GM23248 (cell line): ENCODE results near the gene BCL2L11. TPM values are rescaled to one million over a fixed set of nuclear protein-coding genes. Genes with fewer than 3 reads are reported as not detected.
A peak's percentile ranks its signal among the peaks of the same experiment; 100 is the strongest.

Experiments used
- DNase-seq: peaks from one replicate; pipeline ENCODE4 v3.0.0-alpha.2; 2015
- H2AFZ ChIP-seq: fragments of 200-600 bp; sonication (generic); 2 replicates; pipeline ENCODE4 v1.6.1; 2016; ENCODE audit warnings: antibody characterized with exemption
- H3F3A ChIP-seq: fragments of 200-600 bp; sonication (generic); 2 replicates; pipeline ENCODE4 v1.6.1; 2016; ENCODE audit warnings: mild to moderate bottlenecking, antibody characterized with exemption, mixed run types; ENCODE audit not compliant: insufficient read depth
- H3K27ac ChIP-seq: fragments of 200-600 bp; sonication (generic); 2 replicates; pipeline ENCODE4 v1.5.1; 2016; ENCODE audit warnings: mild to moderate bottlenecking
- H3K27me3 ChIP-seq: fragments of 200-600 bp; sonication (generic); replicated peaks from 2 replicates; pipeline ENCODE4 v1.6.1; 2016; ENCODE audit warnings: mild to moderate bottlenecking; ENCODE audit not compliant: insufficient read depth
- H3K36me3 ChIP-seq: fragments of 200-600 bp; sonication (generic); 2 replicates; pipeline ENCODE4 v1.6.1; 2016; ENCODE audit warnings: low read depth, mild to moderate bottlenecking
- H3K4me1 ChIP-seq: fragments of 200-600 bp; sonication (generic); 2 replicates; pipeline ENCODE4 v1.6.1; 2016; ENCODE audit warnings: mild to moderate bottlenecking; ENCODE audit not compliant: insufficient read depth
- H3K4me2 ChIP-seq: fragments of 200-600 bp; sonication (generic); one replicate; pipeline ENCODE4 v1.6.1; 2016; ENCODE audit warnings: mild to moderate bottlenecking; ENCODE audit not compliant: unreplicated experiment
- H3K4me3 ChIP-seq: fragments of 200-600 bp; sonication (generic); 2 replicates; pipeline ENCODE4 v1.5.1; 2016; ENCODE audit warnings: mild to moderate bottlenecking
- H3K79me2 ChIP-seq: fragments of 200-600 bp; sonication (generic); 2 replicates; pipeline ENCODE4 v1.6.1; 2016; ENCODE audit warnings: mild to moderate bottlenecking; ENCODE audit not compliant: insufficient read depth
- H3K9ac ChIP-seq: fragments of 200-600 bp; sonication (generic); 2 replicates; pipeline ENCODE4 v1.6.1; 2016; ENCODE audit warnings: mild to moderate bottlenecking
- H3K9me2 ChIP-seq: fragments of 200-600 bp; sonication (generic); 2 replicates; pipeline ENCODE4 v1.6.1; 2016; ENCODE audit warnings: mixed run types, mild to moderate bottlenecking, moderate library complexity; ENCODE audit not compliant: insufficient read depth
- H3K9me3 ChIP-seq: fragments of 200-600 bp; sonication (generic); one replicate; pipeline ENCODE4 v1.6.1; 2017; ENCODE audit warnings: low read depth
- H4K20me1 ChIP-seq: fragments of 200-600 bp; sonication (generic); 2 replicates; pipeline ENCODE4 v1.6.0; 2016; ENCODE audit not compliant: insufficient read depth
- EZH2 ChIP-seq: fragments of 200-600 bp; sonication (generic); IDR thresholded peaks from 2 replicates; pipeline ENCODE4 v1.6.1; 2018; ENCODE audit warnings: antibody characterized with exemption, mild to moderate bottlenecking; ENCODE audit not compliant: insufficient read depth, poor library complexity, severe bottlenecking
- EZH2phosphoT487 ChIP-seq: fragments of 200-600 bp; sonication (generic); IDR thresholded peaks from 2 replicates; pipeline ENCODE4 v1.6.1; 2018; ENCODE audit warnings: antibody characterized with exemption, moderate library complexity, mild to moderate bottlenecking, low read depth; ENCODE audit not compliant: insufficient read depth
- WGBS, 2 experiments: methylation state at CpG; one replicate each; pipeline ENCODE4 v1.1.6; 2015 to 2017; ENCODE audit warnings: low lambda C conversion rate in 2 of 2, low coverage in 1 of 2; ENCODE audit errors: missing lambda C conversion rate in 2 of 2; 5-methylcytosine and 5-hydroxymethylcytosine counted together
- in situ Hi-C: fragments of 300-500 bp; cut with MboI; formaldehyde crosslinking; loops from 2 replicates; pipeline ENCODE4 v1.15.0; 2020
- polyA plus RNA-seq: library from polyadenylated mRNA; unstranded; fragments of >200 nt; fragmentation: Nextera tagmentation; extraction: Ambion mirVana; gene quantifications from 2 replicates; pipeline ENCODE4 v1.2.1, GENCODE V29; 2016
- total RNA-seq: library from RNA; depleted of rRNA; stranded (reverse); fragments of >200 nt; shearing (Covaris generic); gene quantifications from 2 replicates; pipeline ENCODE4 v1.2.3, GENCODE V29; 2014

The BCL2L11 gene
- total and polyA plus RNA-seq, 2 experiments from 2014 or later = 0.22 to 0.55 TPM

DNA sequence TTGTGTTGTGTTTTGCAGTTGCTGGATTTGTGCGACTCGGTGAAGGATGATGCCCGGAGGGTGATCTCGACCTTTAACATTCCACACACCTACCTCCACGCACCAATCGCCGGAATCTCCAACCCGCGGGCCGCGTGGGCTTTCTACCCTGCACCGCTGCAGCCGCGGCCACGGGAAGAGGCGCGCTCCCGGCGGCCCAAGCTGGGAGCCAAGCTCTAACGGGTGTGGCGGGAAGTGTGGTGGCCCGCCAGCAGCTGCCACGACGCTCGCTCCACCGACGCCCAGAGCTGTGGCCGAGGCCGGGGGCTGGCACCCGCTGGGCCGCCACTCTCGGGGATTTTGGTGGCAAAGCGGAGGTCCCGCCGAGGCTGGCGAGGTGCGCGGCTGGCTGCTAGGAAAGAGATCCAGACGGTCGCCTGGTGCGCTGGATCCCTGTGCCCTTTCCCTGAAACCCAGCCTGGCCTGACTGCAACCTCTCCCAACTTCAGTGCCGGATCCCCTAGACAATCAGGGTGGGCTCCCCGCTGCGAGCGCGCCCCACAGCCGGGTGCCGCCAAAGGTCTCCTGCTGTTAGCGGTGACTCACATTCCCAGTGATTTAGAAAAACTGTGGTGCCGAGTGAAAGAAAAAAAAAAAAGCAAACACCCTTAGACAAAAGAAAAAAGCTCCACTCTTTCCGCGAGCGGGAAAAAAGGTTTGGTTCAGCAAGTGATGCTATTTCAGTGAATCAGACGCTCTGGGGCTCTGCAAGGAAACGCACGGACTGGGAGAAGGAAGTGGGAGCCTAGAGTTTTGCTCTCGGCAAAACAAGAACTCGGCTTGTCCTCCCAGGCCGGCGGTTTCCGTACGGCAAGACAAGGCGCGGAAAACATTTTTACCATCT, 2.9 kb upstream of the BCL2L11 start:
- Histone ChIP-seq H3K9me2 (no peaks in the 10 kb centered on the region), H4K20me1 (no peaks in the 10 kb centered on the region), H3K79me2 (no peaks in the 10 kb centered on the region), H3F3A (peaks cover 8% of the 10 kb centered on the region; the same call in 1 of the 2 replicates), H3K27me3 (peaks cover 37% of the 10 kb centered on the region), H3K9me3 (no peaks in the 10 kb centered on the region), H3K36me3 (no peaks in the 10 kb centered on the region), H3K4me1 (peaks cover 3% of the 10 kb centered on the region; the same call in 1 of the 2 replicates), H2AFZ (peak overlapping the region; percentile 75), H3K4me2 (peak overlapping the region; percentile 88), H3K9ac (peak overlapping the region; percentile 8; the same call in 1 of the 2 replicates), H3K4me3 (peak overlapping the region; percentile 72), H3K27ac (no peak overlapping the region)
- in situ Hi-C loops = loop anchor here (25.0 kb wide), 1 partner anchor 569 kb away; no protein-coding TSS in a partner anchor
- 8% methylated on average over 51 to 57 of the region's 64 CpGs for WGBS, 2 experiments
- DNase-seq = peak; percentile 74
- no peak for TF ChIP-seq EZH2phosphoT487
- TF ChIP-seq EZH2 = peak; percentile 27

- Histone ChIP-seq H3K9me2 (no peaks in the 10 kb centered on the region), H3K27ac (no peak overlapping the region), H3K4me3 (peak overlapping the region; percentile 72), H3K4me2 (peak overlapping the region; percentile 88), H2AFZ (peak overlapping the region; percentile 75), H4K20me1 (no peaks in the 10 kb centered on the region), H3K9me3 (no peaks in the 10 kb centered on the region), H3K79me2 (no peaks in the 10 kb centered on the region), H3K27me3 (peaks cover 32% of the 10 kb centered on the region), H3K36me3 (no peaks in the 10 kb centered on the region), H3F3A (peaks cover 8% of the 10 kb centered on the region; the same call in 1 of the 2 replicates), H3K9ac (no peak overlapping the region), H3K4me1 (peaks cover 3% of the 10 kb centered on the region; the same call in 1 of the 2 replicates)
- in situ Hi-C loops = loop anchor here (25.0 kb wide), 1 partner anchor 569 kb away; no protein-coding TSS in a partner anchor
- 40% methylated on average over 33 of the region's 33 CpGs for WGBS, 2 experiments
- DNase-seq = no peak
- TF ChIP-seq EZH2phosphoT487 (no peak), EZH2 (peak; percentile 31)
Measured at GRCh38 chr2:111118481-111118980, 2.2 kb upstream of the BCL2L11 start.

- H3F3A ChIP-seq = peaks cover 8% of the 10 kb centered on the region; the same call in 1 of the 2 replicates
- H2AFZ ChIP-seq = peak overlapping the region; percentile 75
- H3K79me2 ChIP-seq = no peaks in the 10 kb centered on the region
- H3K9ac ChIP-seq = no peak overlapping the region
- no peak overlapping the region for H3K27ac ChIP-seq
- no peak overlapping the region for H3K4me3 ChIP-seq
- peak; percentile 24 for DNase-seq
- TF ChIP-seq EZH2phosphoT487 (peak; percentile 32; the same call in 1 of the 2 replicates), EZH2 (peak; percentile 3)
- H3K4me2 ChIP-seq = no peak overlapping the region
- WGBS, 2 experiments = 20% methylated on average over 67 to 76 of the region's 76 CpGs
- H3K9me3 ChIP-seq = no peaks in the 10 kb centered on the region
- H3K4me1 ChIP-seq = peaks cover 3% of the 10 kb centered on the region; the same call in 1 of the 2 replicates
- H3K9me2 ChIP-seq = no peaks in the 10 kb centered on the region
- no peaks in the 10 kb centered on the region for H4K20me1 ChIP-seq
- H3K36me3 ChIP-seq = no peaks in the 10 kb centered on the region
- in situ Hi-C loops = loop anchor here (25.0 kb wide), 1 partner anchor 568 kb away; no protein-coding TSS in a partner anchor
- H3K27me3 ChIP-seq = peaks cover 29% of the 10 kb centered on the region
Measured at GRCh38 chr2:111118981-111119821, 1.5 kb upstream of the BCL2L11 start.

GRCh38 chr2:111119822-111120252, 877 bp upstream of the BCL2L11 start:
- peak overlapping the region; percentile 94 for H2AFZ ChIP-seq
- peaks cover 3% of the 10 kb centered on the region; the same call in 1 of the 2 replicates for H3K4me1 ChIP-seq
- in situ Hi-C loops = loop anchor here (25.0 kb wide), 1 partner anchor 567 kb away; no protein-coding TSS in a partner anchor

More at GRCh38 chr2:111119822-111120252, 877 bp upstream of the BCL2L11 start:
- Histone ChIP-seq H3K9ac (peak overlapping the region; percentile 65; the same call in 1 of the 2 replicates), H3F3A (peaks cover 8% of the 10 kb centered on the region; the same call in 1 of the 2 replicates), H3K36me3 (no peaks in the 10 kb centered on the region), H3K9me3 (no peaks in the 10 kb centered on the region), H3K27me3 (peaks cover 26% of the 10 kb centered on the region), H3K9me2 (no peaks in the 10 kb centered on the region), H3K27ac (no peak overlapping the region), H3K4me3 (peak overlapping the region; percentile 77), H4K20me1 (no peaks in the 10 kb centered on the region), H3K79me2 (no peaks in the 10 kb centered on the region), H3K4me2 (peak overlapping the region; percentile 97)
- no peak for DNase-seq
- WGBS, 2 experiments = 16 to 17% methylated on average over 20 to 27 of the region's 27 CpGs
- TF ChIP-seq EZH2 = no peak
- TF ChIP-seq EZH2phosphoT487 = peak; percentile 21; the same call in 1 of the 2 replicates
